ENCODE measurements around the gene TMEFF2. TPM values are rescaled to one million over a fixed set of nuclear protein-coding genes. Genes with fewer than 3 reads are reported as not detected.

TMEFF2 gene
- total RNA-seq, 1 donor from 2014 or later = not detected

- Mint-ChIP-seq H3K27ac (no peak overlapping the region), H3K4me1 (no peaks in the 10 kb centered on the region), H3K9me3 (no peaks in the 10 kb centered on the region), H3K36me3 (ENCODE audit: low read depth) (no peaks in the 10 kb centered on the region), H3K27me3 (peaks cover 4% of the 10 kb centered on the region), H3K4me3 (no peak overlapping the region)
- intact Hi-C loops (cut with micrococcal nuclease) = no loop called here
- no peak for DNase-seq
These were observed 143.2 kb downstream of the TMEFF2 start for GRCh38 chr2:192051533-192051932.

GRCh38 chr2:192049362-192049761 lies 145.4 kb downstream of the TMEFF2 start:
- DNase-seq = no peak
- Mint-ChIP-seq H3K4me1 (no peaks in the 10 kb centered on the region), H3K27ac (no peak overlapping the region), H3K36me3 (ENCODE audit: low read depth) (no peaks in the 10 kb centered on the region), H3K4me3 (no peak overlapping the region), H3K9me3 (no peaks in the 10 kb centered on the region), H3K27me3 (peaks cover 4% of the 10 kb centered on the region)
- intact Hi-C loops (cut with micrococcal nuclease) = no loop called here

- Mint-ChIP-seq H3K36me3 (ENCODE audit: low read depth) (no peaks in the 10 kb centered on the region), H3K27me3 (peaks cover 5% of the 10 kb centered on the region), H3K4me1 (no peaks in the 10 kb centered on the region), H3K27ac (no peak overlapping the region), H3K4me3 (no peak overlapping the region), H3K9me3 (no peaks in the 10 kb centered on the region)
- intact Hi-C loops (cut with micrococcal nuclease) = no loop called here
- DNase-seq = no peak
These were observed 147.2 kb downstream of the TMEFF2 start for GRCh38 chr2:192047315-192048107.

- Mint-ChIP-seq H3K36me3 (ENCODE audit: low read depth) (no peaks in the 10 kb centered on the region), H3K4me1 (no peaks in the 10 kb centered on the region), H3K27me3 (peaks cover 3% of the 10 kb centered on the region), H3K4me3 (no peak overlapping the region), H3K27ac (no peak overlapping the region), H3K9me3 (no peaks in the 10 kb centered on the region)
- intact Hi-C loops (cut with micrococcal nuclease) = no loop called here
- no peak for DNase-seq
These were observed 150.2 kb downstream of the TMEFF2 start for GRCh38 chr2:192044496-192044895.

GRCh38 chr2:192043216-192043870 lies 151.4 kb downstream of the TMEFF2 start:
- Mint-ChIP-seq H3K4me3 (no peak overlapping the region), H3K36me3 (ENCODE audit: low read depth) (no peaks in the 10 kb centered on the region), H3K4me1 (no peaks in the 10 kb centered on the region), H3K9me3 (no peaks in the 10 kb centered on the region), H3K27me3 (peaks cover 3% of the 10 kb centered on the region), H3K27ac (no peak overlapping the region)
- no peak for DNase-seq
- intact Hi-C loops (cut with micrococcal nuclease) = no loop called here

GRCh38 chr2:192042126-192042525 lies 152.6 kb downstream of the TMEFF2 start:
- H3K9me3 Mint-ChIP-seq = no peaks in the 10 kb centered on the region
- intact Hi-C loops (cut with micrococcal nuclease) = no loop called here
- no peak for DNase-seq
- H3K36me3 Mint-ChIP-seq (ENCODE audit: low read depth) = no peaks in the 10 kb centered on the region
- no peak overlapping the region for H3K27ac Mint-ChIP-seq
- H3K4me3 Mint-ChIP-seq = no peak overlapping the region
- peaks cover 4% of the 10 kb centered on the region for H3K27me3 Mint-ChIP-seq
- H3K4me1 Mint-ChIP-seq = no peaks in the 10 kb centered on the region

- Mint-ChIP-seq H3K4me3 (no peak overlapping the region), H3K4me1 (no peaks in the 10 kb centered on the region), H3K27ac (no peak overlapping the region), H3K9me3 (no peaks in the 10 kb centered on the region), H3K27me3 (peaks cover 8% of the 10 kb centered on the region), H3K36me3 (ENCODE audit: low read depth) (no peaks in the 10 kb centered on the region)
- intact Hi-C loops (cut with micrococcal nuclease) = no loop called here
- no peak for DNase-seq
These were observed 156.6 kb downstream of the TMEFF2 start for GRCh38 chr2:192038110-192038509.

- no peaks in the 10 kb centered on the region for H3K9me3 Mint-ChIP-seq
These were observed 158.8 kb downstream of the TMEFF2 start for GRCh38 chr2:192035731-192036442.

GRCh38 chr2:192030856-192031255 lies 163.9 kb downstream of the TMEFF2 start:
- peaks cover 3% of the 10 kb centered on the region for H3K27me3 Mint-ChIP-seq
- no peaks in the 10 kb centered on the region for H3K4me1 Mint-ChIP-seq
- no peak overlapping the region for H3K4me3 Mint-ChIP-seq
- H3K36me3 Mint-ChIP-seq (ENCODE audit: low read depth) = no peaks in the 10 kb centered on the region
- no peaks in the 10 kb centered on the region for H3K9me3 Mint-ChIP-seq
- no peak overlapping the region for H3K27ac Mint-ChIP-seq
- DNase-seq = no peak
- intact Hi-C loops (cut with micrococcal nuclease) = no loop called here

More at GRCh38 chr2:192035731-192036442, 158.8 kb downstream of the TMEFF2 start:
- H3K36me3 Mint-ChIP-seq (ENCODE audit: low read depth) = no peaks in the 10 kb centered on the region
- peaks cover 5% of the 10 kb centered on the region for H3K27me3 Mint-ChIP-seq
- H3K4me1 Mint-ChIP-seq = no peaks in the 10 kb centered on the region
- DNase-seq = no peak
- intact Hi-C loops (cut with micrococcal nuclease) = no loop called here
- no peak overlapping the region for H3K4me3 Mint-ChIP-seq
- H3K27ac Mint-ChIP-seq = no peak overlapping the region

GRCh38 chr2:192030289-192030688 lies 164.4 kb downstream of the TMEFF2 start:
- intact Hi-C loops (cut with micrococcal nuclease) = no loop called here
- Mint-ChIP-seq H3K36me3 (ENCODE audit: low read depth) (no peaks in the 10 kb centered on the region), H3K27me3 (no peaks in the 10 kb centered on the region), H3K27ac (no peak overlapping the region), H3K4me3 (no peak overlapping the region), H3K9me3 (no peaks in the 10 kb centered on the region), H3K4me1 (no peaks in the 10 kb centered on the region)
- no peak for DNase-seq

GRCh38 chr2:192029089-192029488 lies 165.6 kb downstream of the TMEFF2 start:
- Mint-ChIP-seq H3K36me3 (ENCODE audit: low read depth) (no peaks in the 10 kb centered on the region), H3K4me1 (no peaks in the 10 kb centered on the region), H3K4me3 (no peak overlapping the region), H3K27me3 (no peaks in the 10 kb centered on the region), H3K9me3 (no peaks in the 10 kb centered on the region), H3K27ac (no peak overlapping the region)
- intact Hi-C loops (cut with micrococcal nuclease) = no loop called here
- DNase-seq = peak; percentile 54

- intact Hi-C loops (cut with micrococcal nuclease) = no loop called here
- Mint-ChIP-seq H3K9me3 (no peaks in the 10 kb centered on the region), H3K36me3 (ENCODE audit: low read depth) (no peaks in the 10 kb centered on the region), H3K27ac (no peak overlapping the region), H3K4me1 (no peaks in the 10 kb centered on the region), H3K4me3 (no peak overlapping the region), H3K27me3 (peaks cover 3% of the 10 kb centered on the region)
- no peak for DNase-seq
These were observed 168.0 kb downstream of the TMEFF2 start for GRCh38 chr2:192026825-192027120.

GRCh38 chr2:192026059-192026824 lies 168.5 kb downstream of the TMEFF2 start:
- intact Hi-C loops (cut with micrococcal nuclease) = no loop called here
- Mint-ChIP-seq H3K27me3 (peaks cover 8% of the 10 kb centered on the region), H3K27ac (no peak overlapping the region), H3K4me3 (no peak overlapping the region), H3K9me3 (no peaks in the 10 kb centered on the region), H3K36me3 (ENCODE audit: low read depth) (no peaks in the 10 kb centered on the region), H3K4me1 (no peaks in the 10 kb centered on the region)
- DNase-seq = no peak

GRCh38 chr2:192025637-192026036 lies 169.1 kb downstream of the TMEFF2 start:
- no peaks in the 10 kb centered on the region for H3K9me3 Mint-ChIP-seq
- no peaks in the 10 kb centered on the region for H3K36me3 Mint-ChIP-seq (ENCODE audit: low read depth)
- no peak overlapping the region for H3K4me3 Mint-ChIP-seq
- DNase-seq = no peak
- intact Hi-C loops (cut with micrococcal nuclease) = no loop called here
- H3K27me3 Mint-ChIP-seq = peaks cover 8% of the 10 kb centered on the region
- H3K4me1 Mint-ChIP-seq = no peaks in the 10 kb centered on the region
- no peak overlapping the region for H3K27ac Mint-ChIP-seq
